ENCODE measurements around the gene CEMIP.

DNA sequence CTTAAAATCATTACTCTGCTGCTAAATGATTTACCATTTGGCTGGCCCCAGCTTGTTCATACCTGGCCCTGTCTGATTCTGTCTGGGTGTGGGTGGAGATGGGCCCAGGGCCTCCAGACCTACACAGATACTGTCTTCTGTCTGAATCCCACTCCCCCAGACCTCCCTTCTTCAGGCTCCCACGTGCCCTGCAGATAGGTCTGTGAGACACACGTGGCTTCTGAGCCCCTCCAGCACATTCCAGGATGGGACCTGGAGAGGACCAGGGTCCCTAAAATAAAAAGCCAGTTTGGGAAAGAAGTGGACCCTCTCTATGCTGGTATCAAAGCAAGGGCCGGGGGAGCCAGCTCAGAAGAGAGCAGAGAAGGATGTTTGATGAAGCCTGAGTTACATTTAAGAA, 14.6 kb upstream of the CEMIP start:
- TF ChIP-seq, protein P1, sequence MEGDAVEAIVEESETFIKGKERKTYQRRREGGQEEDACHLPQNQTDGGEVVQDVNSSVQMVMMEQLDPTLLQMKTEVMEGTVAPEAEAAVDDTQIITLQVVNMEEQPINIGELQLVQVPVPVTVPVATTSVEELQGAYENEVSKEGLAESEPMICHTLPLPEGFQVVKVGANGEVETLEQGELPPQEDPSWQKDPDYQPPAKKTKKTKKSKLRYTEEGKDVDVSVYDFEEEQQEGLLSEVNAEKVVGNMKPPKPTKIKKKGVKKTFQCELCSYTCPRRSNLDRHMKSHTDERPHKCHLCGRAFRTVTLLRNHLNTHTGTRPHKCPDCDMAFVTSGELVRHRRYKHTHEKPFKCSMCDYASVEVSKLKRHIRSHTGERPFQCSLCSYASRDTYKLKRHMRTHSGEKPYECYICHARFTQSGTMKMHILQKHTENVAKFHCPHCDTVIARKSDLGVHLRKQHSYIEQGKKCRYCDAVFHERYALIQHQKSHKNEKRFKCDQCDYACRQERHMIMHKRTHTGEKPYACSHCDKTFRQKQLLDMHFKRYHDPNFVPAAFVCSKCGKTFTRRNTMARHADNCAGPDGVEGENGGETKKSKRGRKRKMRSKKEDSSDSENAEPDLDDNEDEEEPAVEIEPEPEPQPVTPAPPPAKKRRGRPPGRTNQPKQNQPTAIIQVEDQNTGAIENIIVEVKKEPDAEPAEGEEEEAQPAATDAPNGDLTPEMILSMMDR (conservative IDR thresholded peaks at IDR 0.05; ENCODE audit: low read depth in 2 of 2) = no peak
- TF ChIP-seq EZH2 (IDR thresholded peaks at IDR 0.05; ENCODE audit: low read depth, unreplicated experiment) (no peak), STAT1 (IDR thresholded peaks at IDR 0.05; ENCODE audit: unreplicated experiment) (no peak), ZNF331 (CRISPR knock-in tag; IDR thresholded peaks at IDR 0.05; ENCODE audit: low read depth) (no peak), POLR2AphosphoS5 (IDR thresholded peaks at IDR 0.05; ENCODE audit: low read depth) (no peak), CREB1 (CRISPR knock-in tag; IDR thresholded peaks at IDR 0.05; ENCODE audit: low read depth) (no peak)
- TF ChIP-seq, protein P2, sequence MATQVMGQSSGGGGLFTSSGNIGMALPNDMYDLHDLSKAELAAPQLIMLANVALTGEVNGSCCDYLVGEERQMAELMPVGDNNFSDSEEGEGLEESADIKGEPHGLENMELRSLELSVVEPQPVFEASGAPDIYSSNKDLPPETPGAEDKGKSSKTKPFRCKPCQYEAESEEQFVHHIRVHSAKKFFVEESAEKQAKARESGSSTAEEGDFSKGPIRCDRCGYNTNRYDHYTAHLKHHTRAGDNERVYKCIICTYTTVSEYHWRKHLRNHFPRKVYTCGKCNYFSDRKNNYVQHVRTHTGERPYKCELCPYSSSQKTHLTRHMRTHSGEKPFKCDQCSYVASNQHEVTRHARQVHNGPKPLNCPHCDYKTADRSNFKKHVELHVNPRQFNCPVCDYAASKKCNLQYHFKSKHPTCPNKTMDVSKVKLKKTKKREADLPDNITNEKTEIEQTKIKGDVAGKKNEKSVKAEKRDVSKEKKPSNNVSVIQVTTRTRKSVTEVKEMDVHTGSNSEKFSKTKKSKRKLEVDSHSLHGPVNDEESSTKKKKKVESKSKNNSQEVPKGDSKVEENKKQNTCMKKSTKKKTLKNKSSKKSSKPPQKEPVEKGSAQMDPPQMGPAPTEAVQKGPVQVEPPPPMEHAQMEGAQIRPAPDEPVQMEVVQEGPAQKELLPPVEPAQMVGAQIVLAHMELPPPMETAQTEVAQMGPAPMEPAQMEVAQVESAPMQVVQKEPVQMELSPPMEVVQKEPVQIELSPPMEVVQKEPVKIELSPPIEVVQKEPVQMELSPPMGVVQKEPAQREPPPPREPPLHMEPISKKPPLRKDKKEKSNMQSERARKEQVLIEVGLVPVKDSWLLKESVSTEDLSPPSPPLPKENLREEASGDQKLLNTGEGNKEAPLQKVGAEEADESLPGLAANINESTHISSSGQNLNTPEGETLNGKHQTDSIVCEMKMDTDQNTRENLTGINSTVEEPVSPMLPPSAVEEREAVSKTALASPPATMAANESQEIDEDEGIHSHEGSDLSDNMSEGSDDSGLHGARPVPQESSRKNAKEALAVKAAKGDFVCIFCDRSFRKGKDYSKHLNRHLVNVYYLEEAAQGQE (IDR thresholded peaks at IDR 0.05; ENCODE audit: unreplicated experiment) = no peak
